NK-92 (cell line): ENCODE results near the gene SH2D5.

ENCODE experiments used
- DNase-seq: peaks from one replicate; lab custom pipeline; 2025; ENCODE audit not compliant: unreplicated experiment; lab: John Stamatoyannopoulos, UW

The SH2D5 gene

DNA sequence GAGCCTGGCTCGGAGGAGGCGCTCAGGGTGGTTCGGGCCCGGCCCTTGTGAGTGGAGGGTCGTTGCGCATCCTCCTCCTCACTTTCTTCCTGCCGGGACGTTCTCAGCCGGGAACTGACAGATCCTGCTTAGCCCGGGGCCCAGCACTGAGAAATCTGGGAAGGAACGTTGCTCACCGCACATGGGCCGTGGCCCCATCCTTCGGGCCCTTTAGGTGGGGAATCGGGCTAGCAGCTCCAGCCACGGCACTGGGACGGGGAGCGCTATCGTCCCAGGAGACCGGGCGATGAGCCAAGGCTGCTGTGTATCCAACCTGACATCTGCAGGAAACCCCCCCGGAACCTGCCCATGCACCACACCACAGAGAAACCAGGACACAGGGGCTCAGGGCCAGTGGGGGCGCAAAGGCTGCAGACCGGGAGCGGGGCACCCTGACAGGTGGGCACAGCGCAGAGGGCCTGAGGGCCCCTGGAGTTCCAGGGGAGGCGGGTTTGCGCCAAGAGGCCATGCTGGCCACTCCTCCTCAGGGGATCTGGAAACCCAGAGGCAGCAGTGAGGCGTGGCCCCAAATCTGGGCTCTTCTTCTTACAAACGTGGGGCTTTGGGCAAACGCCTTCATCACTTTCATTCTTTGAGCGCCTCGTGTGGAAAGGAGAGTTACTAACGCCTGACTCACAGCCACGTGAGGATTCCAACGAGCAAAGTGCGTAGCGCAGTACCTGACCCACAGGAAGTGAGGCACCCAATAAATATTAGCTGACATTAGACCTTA is at the start of gene SH2D5:
TSS of gene SH2D5 (minus strand) at position 116 of the 772 bp plus-strand sequence. CDS start 4,659 bp downstream, outside the sequence.
- DNase-seq: no peak

- DNase-seq: no peak
Observed at GRCh38 chr1:20775700-20776099, 43.2 kb upstream of the SH2D5 start.

DNA sequence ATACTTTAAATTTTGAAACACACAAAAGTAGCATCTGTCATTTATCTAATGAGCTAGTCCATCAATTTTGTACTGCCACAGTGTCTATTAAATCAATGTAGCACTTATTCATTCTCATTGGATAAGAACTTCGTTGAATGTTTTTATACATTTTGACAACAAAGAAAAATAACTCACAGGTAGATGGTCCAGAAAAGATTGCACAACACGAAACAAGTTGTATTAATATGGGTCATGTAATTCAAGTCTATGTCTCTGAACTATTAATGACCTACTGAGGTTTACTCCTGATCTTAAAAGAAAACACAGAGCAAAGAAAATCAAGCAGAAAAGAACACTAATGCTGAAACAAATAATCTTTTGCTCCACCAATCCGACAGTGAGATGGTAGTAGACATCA is 39.3 kb upstream of the SH2D5 start:
- DNase-seq: no peak

DNA sequence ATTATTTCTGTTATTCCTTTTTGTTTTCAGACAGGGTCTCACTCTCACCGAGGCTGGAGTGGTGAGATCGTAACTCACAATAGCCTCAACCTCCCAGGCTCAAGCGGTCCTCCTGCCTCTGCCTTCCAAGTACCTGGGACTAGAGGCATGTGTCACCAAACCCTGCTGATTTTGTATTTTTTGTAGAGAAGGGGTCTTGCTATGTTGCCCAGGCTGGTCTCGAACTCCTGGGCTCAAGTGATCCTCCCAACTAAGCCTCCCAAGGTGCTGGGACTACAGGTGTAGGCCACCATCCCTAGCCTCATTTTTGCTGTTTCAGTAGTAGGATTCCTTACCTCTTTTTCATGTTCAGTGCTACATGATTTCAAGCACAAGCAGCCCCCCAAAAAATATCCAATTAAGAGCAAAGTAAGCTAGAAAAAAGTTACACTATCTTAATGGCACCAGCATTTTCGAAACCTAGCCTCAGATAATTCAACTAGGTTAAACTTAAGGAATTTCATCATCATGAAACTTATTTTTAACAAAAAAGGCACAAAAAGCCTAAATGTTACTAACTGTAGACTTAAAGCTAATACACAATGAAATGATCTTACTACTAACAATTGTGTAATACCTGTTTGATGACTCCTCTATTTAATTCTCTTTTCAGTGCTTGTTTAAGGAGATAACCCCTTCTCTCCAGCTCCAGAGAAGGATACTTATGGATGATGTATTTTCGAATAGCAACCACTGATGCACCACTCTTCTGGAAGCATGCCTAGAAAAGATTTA is 38.0 kb upstream of the SH2D5 start:
- DNase-seq: no peak

DNA sequence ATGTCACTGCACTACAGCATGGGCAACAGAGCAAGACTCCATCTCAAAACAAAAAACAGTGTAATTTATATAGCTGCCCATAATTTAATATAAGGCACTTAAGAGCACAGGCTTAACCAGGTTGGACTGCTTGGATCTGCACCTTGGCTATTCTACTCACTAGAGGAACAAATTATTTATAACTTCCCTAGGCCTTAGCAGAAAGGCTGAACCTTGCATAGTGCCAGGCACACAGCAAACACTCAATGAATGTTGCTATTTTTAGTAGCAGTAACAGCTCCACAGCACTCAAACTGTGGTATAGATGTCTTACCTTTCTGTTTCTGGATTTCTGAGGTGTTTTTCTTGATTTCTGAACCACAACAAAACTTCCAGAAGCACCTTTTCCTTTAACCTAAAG is 34.8 kb upstream of the SH2D5 start:
- no peak for DNase-seq

DNA sequence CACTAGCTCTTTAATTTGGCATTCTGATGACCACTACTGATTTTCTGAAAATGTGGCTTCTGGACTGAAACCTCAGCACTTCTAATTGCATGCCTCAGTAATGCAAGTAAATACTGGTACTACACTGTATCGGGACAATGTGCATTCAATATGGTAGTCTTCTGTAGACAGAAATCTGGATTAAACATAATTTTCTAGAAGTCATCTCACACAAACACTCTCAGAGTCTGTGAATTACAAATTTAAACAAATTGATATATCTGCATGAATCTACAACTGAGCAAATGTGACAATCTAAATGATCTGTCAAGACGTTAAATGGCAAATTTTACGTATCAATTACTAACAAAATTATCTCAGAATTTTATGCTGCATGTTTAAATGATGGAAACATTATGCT is 30.9 kb upstream of the SH2D5 start:
- no peak for DNase-seq

DNA sequence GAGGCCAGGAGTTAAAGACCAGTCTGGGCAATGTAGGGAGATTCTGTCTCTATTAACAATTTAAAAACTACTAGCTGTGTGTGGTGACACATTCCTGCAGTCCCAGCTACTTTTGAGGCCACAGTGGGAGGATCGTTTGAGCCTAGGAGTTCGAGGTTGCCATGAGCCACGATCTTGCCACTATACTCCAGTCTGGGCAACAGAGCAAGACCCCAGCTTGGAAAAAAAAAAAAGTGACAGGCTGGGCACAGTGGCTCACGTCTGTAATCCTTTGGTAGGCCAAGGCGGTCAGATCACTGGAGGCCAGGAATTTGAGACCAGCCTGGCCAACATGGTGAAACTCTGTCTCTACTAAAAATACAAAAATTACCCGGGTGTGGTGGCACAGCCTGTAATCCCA is 27.8 kb upstream of the SH2D5 start:
- no peak for DNase-seq

- no peak for DNase-seq
Observed at GRCh38 chr1:20753589-20753988, 21.1 kb upstream of the SH2D5 start.

GRCh38 chr1:20751462-20751990 is 19.0 kb upstream of the SH2D5 start:
- no peak for DNase-seq

- DNase-seq: no peak
Observed at GRCh38 chr1:20742671-20743070, 10.2 kb upstream of the SH2D5 start.

DNA sequence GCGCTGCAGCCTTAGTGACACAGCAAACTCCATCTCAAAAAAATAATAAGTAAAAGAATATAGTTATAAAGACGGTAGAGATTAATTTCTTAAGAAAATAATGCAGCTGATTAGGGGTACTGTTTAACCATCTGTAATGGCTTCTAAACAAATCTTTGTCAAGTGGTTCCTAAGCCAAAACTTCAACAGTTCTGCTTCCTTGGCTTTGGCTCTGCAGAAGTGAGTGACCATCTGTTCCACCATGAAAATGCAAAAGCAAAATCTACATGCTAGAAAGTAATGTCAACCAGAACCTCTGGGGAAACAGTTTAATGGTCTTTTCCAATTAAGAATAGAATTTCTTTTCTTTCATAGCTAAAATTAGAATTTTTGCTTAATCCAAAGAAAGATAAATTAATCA is 8.3 kb upstream of the SH2D5 start:
- DNase-seq: no peak

DNA sequence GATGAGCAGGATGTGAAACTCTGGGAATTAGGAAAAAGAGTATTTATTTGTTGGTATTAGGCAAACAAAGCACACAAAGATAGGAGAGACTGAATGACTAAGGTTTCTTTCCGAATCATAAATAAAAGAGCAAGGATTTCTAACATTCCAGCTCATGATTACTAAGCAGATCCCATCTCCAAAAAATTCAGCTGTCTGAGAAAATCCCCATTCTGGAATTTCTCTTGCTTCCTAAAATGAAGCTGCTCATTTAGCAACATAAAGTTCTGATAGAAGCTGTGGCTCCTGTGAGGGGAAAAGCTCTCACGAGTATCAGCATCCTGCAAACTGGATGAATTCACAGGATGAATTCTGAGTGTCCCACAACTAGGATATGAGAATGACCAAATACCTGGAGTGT is 6.7 kb upstream of the SH2D5 start:
- no peak for DNase-seq

DNA sequence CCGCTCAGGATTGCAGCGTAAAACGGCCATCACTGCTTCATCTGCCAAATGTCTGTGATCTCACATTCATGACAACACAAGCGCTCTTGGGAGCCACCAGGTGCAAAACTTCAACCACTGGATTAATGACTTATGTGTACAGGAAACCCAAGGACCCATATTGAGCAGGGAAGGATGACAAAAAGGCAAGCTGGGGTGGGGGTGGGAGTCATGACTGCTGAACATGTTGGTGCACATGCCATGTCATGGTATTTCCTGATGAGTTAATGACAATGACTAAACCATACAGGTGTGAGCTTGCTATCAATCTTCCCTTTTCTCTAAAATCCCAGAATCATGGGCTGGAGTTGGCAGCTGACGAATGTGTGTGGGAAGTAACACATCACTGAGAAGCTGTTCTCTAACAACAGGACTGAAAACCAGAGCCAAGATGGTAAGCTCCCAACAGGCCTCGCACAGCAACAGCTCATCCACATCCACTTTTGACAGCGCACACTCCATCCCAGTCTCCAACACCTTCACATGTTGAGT is 3.1 kb upstream of the SH2D5 start:
- no peak for DNase-seq

GRCh38 chr1:20733360-20733975 is 965 bp upstream of the SH2D5 start:
- no peak for DNase-seq

DNA sequence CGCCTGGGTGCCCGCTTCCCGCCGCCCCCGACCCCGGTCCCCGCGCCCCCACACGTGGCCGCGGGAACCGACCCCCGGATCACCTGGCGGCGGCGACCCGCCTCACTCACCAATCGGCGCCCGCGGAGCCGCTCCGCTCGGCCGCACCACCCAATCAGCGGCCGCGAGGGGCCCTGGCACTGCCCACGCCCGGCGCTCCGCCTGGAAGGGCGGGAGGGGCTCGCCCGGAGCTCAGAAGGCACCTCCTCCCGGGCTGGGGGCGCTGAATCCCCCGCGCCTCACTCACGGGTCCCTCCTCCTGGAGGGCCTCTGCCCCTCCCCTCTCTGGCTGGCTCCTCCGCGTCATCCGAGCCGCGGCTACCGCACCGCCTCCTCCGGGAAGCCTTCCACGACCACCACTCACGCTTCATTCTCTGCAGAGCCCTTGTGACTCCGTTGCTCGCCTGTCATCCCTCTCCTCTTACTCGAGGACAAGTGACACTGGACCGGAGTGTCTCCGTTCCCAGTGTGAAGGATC is 374 bp downstream of the SH2D5 start:
- no peak for DNase-seq

- no peak for DNase-seq
Observed at GRCh38 chr1:20731057-20731991, 1.2 kb downstream of the SH2D5 start.

- DNase-seq: no peak
Observed at GRCh38 chr1:20730690-20731056, 1.8 kb downstream of the SH2D5 start.

- no peak for DNase-seq
Observed at GRCh38 chr1:20729990-20730689, 2.4 kb downstream of the SH2D5 start.

- DNase-seq: no peak
Observed at GRCh38 chr1:20729155-20729931, 3.2 kb downstream of the SH2D5 start.
